Gastrocnemius medialis (tissue), 4 donors: ENCODE measurements around the gene MBTPS2. TPM values are rescaled to one million over a fixed set of nuclear protein-coding genes. Genes with fewer than 3 reads are reported as not detected.

Source experiments
- ATAC-seq, 2 donors: fragments of 150-250 bp; one replicate each; pipeline ENCODE4 v1.9.1; 2016
- DNase-seq, 2 donors: peaks; one replicate each; pipeline ENCODE4 v3.0.0-alpha.2; 2019
- H3K27ac ChIP-seq, 4 donors: fragments of 200-600 bp; sonication (generic); 1 replicate in 1 of 4; 2 replicates in 3 of 4; pipeline ENCODE4 v1.5.1; 2016 to 2018; ENCODE audit warnings: mild to moderate bottlenecking in 2 of 4, moderate library complexity in 1 of 4
- H3K27me3 ChIP-seq, 3 donors: fragments of 200-600 bp; sonication (generic) in 2 of 3; 1 replicate in 1 of 3; 2 replicates in 2 of 3; pipeline versions ENCODE4 v1.5.1 to v1.6.0; 2016 to 2019; ENCODE audit warnings: mild to moderate bottlenecking in 1 of 3, moderate library complexity in 1 of 3
- H3K36me3 ChIP-seq, 2 donors: fragments of 200-600 bp; sonication (generic) in 1 of 2; one replicate each; pipeline ENCODE4 v1.5.1; 2017 to 2018
- H3K4me1 ChIP-seq, 2 donors: fragments of 200-600 bp; sonication (generic) in 1 of 2; one replicate each; pipeline ENCODE4 v1.5.1; 2016 to 2017; ENCODE audit warnings: mild to moderate bottlenecking in 2 of 2
- H3K4me3 ChIP-seq, 4 donors: fragments of 200-600 bp; sonication (generic) in 3 of 4; 1 replicate in 1 of 4; 2 replicates in 3 of 4; pipeline ENCODE4 v1.5.1; 2016 to 2019; ENCODE audit warnings: mild to moderate bottlenecking in 2 of 4
- H3K9me3 ChIP-seq, 3 donors: fragments of 200-600 bp; sonication (generic) in 2 of 3; 1 replicate in 1 of 3; 2 replicates in 2 of 3; pipeline ENCODE4 v1.5.1; 2016 to 2019
- POLR2A ChIP-seq, 2 donors: fragments of 450-650 bp; IDR thresholded peaks; one replicate each; pipeline ENCODE4 v1.6.1; 2017; ENCODE audit warnings: antibody characterized with exemption in 2 of 2, mild to moderate bottlenecking in 2 of 2, moderate library complexity in 2 of 2
- in situ Hi-C, 4 donors: fragments of 200-750 bp; cut with MboI; loops; one replicate each; pipeline versions ENCODE4 v1.15.0 to v1.8.0; 2017; ENCODE audit warnings: low sequenced_read_pairs in 4 of 4
- intact Hi-C: fragments of 100-400 bp; cut with DNase I; formaldehyde crosslinking; loops from one replicate; pipeline ENCODE4 v1.15.1; 2023; ENCODE audit warnings: low total_unique reads
- total RNA-seq, 4 donors: library from RNA; depleted of rRNA; stranded (reverse); fragments of >200 nt; gene quantifications; one replicate each; pipeline versions ENCODE4 v1.1.0 to v1.2.3, GENCODE V29; 2016
- TF ChIP-seq, protein P1 (sequence below), 5 experiments: fragments of 450-650 bp in 3 of 5; fragments of 200-600 bp in 2 of 5; sonication (generic) in 2 of 5; IDR thresholded peaks in 4 of 5; conservative IDR thresholded peaks in 1 of 5; 1 replicate in 4 of 5; 2 replicates in 1 of 5; pipeline ENCODE4 v1.5.1; 2016 to 2019; ENCODE audit warnings: antibody characterized with exemption in 5 of 5, mild to moderate bottlenecking in 3 of 5, moderate library complexity in 3 of 5

The MBTPS2 gene
- total RNA-seq, 4 donors from 2014 or later, result 4.5 to 11.3 (median 6.0) TPM

DNA sequence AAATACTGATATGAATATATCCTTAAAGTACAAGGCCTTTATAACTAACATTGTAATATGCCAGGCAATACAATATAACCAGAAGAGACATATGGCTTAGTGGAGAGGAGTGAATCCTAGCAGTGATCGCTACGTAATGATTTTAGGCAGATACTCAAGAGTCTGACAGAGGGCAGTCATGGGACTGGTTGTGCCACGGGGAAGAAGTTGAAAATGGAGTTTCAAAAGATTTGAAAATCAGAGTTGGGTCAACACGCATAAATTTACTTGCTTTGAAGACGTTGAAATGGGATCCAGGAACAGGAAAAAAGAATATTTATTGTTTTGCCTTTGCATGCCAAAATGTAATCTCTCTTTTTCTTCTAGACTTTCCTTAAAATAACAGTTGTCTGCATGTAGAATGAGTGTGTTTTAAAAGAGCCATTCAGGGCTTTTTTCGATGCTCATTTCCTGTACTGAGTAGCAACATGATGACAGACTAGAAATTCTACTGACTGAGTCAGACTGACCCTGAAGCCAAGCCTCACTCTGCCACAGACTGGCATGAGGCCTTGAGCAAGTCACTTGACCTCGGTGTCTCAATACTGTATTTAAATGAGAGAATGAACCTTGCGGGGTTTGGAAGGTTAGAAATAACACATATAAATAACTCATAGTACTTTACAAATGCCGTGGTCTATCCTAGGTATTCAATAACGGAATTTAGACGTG is 93.0 kb downstream of the MBTPS2 start:
- no peaks in the 10 kb centered on the region for H3K36me3 ChIP-seq
- DNase-seq (peak; percentile 30), ATAC-seq (peak; percentile 87 to 96)
- H3K4me1 ChIP-seq, result no peaks in the 10 kb centered on the region
- TF ChIP-seq, protein P1, sequence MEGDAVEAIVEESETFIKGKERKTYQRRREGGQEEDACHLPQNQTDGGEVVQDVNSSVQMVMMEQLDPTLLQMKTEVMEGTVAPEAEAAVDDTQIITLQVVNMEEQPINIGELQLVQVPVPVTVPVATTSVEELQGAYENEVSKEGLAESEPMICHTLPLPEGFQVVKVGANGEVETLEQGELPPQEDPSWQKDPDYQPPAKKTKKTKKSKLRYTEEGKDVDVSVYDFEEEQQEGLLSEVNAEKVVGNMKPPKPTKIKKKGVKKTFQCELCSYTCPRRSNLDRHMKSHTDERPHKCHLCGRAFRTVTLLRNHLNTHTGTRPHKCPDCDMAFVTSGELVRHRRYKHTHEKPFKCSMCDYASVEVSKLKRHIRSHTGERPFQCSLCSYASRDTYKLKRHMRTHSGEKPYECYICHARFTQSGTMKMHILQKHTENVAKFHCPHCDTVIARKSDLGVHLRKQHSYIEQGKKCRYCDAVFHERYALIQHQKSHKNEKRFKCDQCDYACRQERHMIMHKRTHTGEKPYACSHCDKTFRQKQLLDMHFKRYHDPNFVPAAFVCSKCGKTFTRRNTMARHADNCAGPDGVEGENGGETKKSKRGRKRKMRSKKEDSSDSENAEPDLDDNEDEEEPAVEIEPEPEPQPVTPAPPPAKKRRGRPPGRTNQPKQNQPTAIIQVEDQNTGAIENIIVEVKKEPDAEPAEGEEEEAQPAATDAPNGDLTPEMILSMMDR (IDR thresholded peaks at IDR 0.05 in 4 of 5, conservative IDR thresholded peaks at IDR 0.05 in 1 of 5), result no peak
- TF ChIP-seq POLR2A (IDR thresholded peaks at IDR 0.05), result no peak
- peak overlapping the region in 3 of 4 donors; percentile 50 to 62 (median 55) for H3K27ac ChIP-seq
- no peak overlapping the region for H3K4me3 ChIP-seq
- intact Hi-C loops, result no loop called here
- H3K9me3 ChIP-seq, result no peaks in the 10 kb centered on the region
- no peaks in the 10 kb centered on the region for H3K27me3 ChIP-seq
- in situ Hi-C loops, result no loop called here

GRCh38 chrX:21933077-21933476 is 93.7 kb downstream of the MBTPS2 start:
- H3K4me1 ChIP-seq, result no peaks in the 10 kb centered on the region
- peak overlapping the region in 3 of 4 donors; percentile 50 to 62 (median 55) for H3K27ac ChIP-seq
- H3K9me3 ChIP-seq, result no peaks in the 10 kb centered on the region
- in situ Hi-C loops, result no loop called here
- DNase-seq (no peak), ATAC-seq (no peak)
- TF ChIP-seq, protein P1 (IDR thresholded peaks at IDR 0.05 in 4 of 5, conservative IDR thresholded peaks at IDR 0.05 in 1 of 5), result no peak
- TF ChIP-seq POLR2A (IDR thresholded peaks at IDR 0.05), result no peak
- H3K4me3 ChIP-seq, result no peak overlapping the region
- H3K27me3 ChIP-seq, result no peaks in the 10 kb centered on the region
- intact Hi-C loops, result no loop called here
- no peaks in the 10 kb centered on the region for H3K36me3 ChIP-seq

GRCh38 chrX:21934414-21934813 is 95.0 kb downstream of the MBTPS2 start:
- Histone ChIP-seq H3K9me3 (no peaks in the 10 kb centered on the region), H3K27me3 (no peaks in the 10 kb centered on the region), H3K27ac (no peak overlapping the region), H3K4me3 (no peak overlapping the region), H3K4me1 (no peaks in the 10 kb centered on the region), H3K36me3 (no peaks in the 10 kb centered on the region)
- DNase-seq, result no peak
- ATAC-seq, result no peak
- TF ChIP-seq, protein P1 (IDR thresholded peaks at IDR 0.05 in 4 of 5, conservative IDR thresholded peaks at IDR 0.05 in 1 of 5), result no peak
- in situ Hi-C loops, result no loop called here
- intact Hi-C loops, result no loop called here

Other genes with a start within 250 kb of the MBTPS2 start
- 1 to 10 TPM; 2.2 to 6.2 (median 3.4) TPM for gene KLHL34, start 181.3 kb upstream of the MBTPS2 start, total RNA-seq
- 100 to 1,000 TPM in 3 of 4 donors, 10 to 100 TPM in 1; 79.1 to 797 (median 200) TPM for gene SMPX, start 81.5 kb upstream of the MBTPS2 start, total RNA-seq
- under 1 TPM in 3 of 4 donors, not detected in 1; 0.16 to 0.92 (median 0.75) TPM for gene YY2, start 16.4 kb downstream of the MBTPS2 start, total RNA-seq
- gene SMS, start 101.1 kb downstream of the MBTPS2 start, total RNA-seq, result 10 to 100 TPM in 3 of 4 donors, 1 to 10 TPM in 1; 9.3 to 32.0 (median 20.0) TPM
- gene PHEX, start 192.7 kb downstream of the MBTPS2 start, total RNA-seq, result under 1 TPM in 1 of 4 donors, not detected in 3; 0.05 TPM